ENCODE measurements around the gene CELSR1. TPM values are rescaled to one million over a fixed set of nuclear protein-coding genes. Genes with fewer than 3 reads are reported as not detected.
A peak's percentile ranks its signal among the peaks of the same experiment; 100 is the strongest.

The CELSR1 gene
- total RNA-seq, 1 experiment from 2014 or later, result 30.7 TPM

DNA sequence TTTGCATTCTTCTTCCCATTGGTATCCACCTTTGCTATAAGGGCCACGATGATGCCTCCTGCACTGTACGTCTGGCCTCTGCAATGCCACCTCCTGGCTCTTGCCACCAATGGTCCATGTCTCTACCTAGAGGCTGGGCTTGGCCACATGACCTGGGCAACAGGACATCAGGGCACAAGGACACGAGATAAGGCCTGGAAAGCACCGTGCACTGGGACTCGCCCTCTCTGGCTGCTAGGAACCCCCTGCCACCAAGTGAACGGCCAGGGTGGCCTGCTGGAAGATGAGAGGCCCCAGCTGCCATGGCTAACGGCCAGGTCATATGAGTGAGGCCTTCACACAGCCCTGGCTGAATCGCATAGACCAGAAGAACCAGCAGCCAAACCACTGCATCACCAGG lies 114.5 kb downstream of the CELSR1 start:
- H3K4me3 ChIP-seq (ENCODE audit: low read depth in 2 of 2, low read length in 2 of 2), result no peak overlapping the region
- TF ChIP-seq, protein P1, sequence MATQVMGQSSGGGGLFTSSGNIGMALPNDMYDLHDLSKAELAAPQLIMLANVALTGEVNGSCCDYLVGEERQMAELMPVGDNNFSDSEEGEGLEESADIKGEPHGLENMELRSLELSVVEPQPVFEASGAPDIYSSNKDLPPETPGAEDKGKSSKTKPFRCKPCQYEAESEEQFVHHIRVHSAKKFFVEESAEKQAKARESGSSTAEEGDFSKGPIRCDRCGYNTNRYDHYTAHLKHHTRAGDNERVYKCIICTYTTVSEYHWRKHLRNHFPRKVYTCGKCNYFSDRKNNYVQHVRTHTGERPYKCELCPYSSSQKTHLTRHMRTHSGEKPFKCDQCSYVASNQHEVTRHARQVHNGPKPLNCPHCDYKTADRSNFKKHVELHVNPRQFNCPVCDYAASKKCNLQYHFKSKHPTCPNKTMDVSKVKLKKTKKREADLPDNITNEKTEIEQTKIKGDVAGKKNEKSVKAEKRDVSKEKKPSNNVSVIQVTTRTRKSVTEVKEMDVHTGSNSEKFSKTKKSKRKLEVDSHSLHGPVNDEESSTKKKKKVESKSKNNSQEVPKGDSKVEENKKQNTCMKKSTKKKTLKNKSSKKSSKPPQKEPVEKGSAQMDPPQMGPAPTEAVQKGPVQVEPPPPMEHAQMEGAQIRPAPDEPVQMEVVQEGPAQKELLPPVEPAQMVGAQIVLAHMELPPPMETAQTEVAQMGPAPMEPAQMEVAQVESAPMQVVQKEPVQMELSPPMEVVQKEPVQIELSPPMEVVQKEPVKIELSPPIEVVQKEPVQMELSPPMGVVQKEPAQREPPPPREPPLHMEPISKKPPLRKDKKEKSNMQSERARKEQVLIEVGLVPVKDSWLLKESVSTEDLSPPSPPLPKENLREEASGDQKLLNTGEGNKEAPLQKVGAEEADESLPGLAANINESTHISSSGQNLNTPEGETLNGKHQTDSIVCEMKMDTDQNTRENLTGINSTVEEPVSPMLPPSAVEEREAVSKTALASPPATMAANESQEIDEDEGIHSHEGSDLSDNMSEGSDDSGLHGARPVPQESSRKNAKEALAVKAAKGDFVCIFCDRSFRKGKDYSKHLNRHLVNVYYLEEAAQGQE (IDR thresholded peaks at IDR 0.05; ENCODE audit: insufficient read depth in 1 of 2, low read depth in 2 of 2, low read length in 1 of 2), result no peak
- TF ChIP-seq TCF7L2 (IDR thresholded peaks at IDR 0.05; ENCODE audit: low read depth, low read length) (no peak), POLR2AphosphoS5 (IDR thresholded peaks at IDR 0.05; ENCODE audit: low read depth, low read length) (no peak), SIN3A (IDR thresholded peaks at IDR 0.05; ENCODE audit: borderline replicate concordance, insufficient read depth, low read depth, low read length) (no peak)
- TF ChIP-seq, protein P2, sequence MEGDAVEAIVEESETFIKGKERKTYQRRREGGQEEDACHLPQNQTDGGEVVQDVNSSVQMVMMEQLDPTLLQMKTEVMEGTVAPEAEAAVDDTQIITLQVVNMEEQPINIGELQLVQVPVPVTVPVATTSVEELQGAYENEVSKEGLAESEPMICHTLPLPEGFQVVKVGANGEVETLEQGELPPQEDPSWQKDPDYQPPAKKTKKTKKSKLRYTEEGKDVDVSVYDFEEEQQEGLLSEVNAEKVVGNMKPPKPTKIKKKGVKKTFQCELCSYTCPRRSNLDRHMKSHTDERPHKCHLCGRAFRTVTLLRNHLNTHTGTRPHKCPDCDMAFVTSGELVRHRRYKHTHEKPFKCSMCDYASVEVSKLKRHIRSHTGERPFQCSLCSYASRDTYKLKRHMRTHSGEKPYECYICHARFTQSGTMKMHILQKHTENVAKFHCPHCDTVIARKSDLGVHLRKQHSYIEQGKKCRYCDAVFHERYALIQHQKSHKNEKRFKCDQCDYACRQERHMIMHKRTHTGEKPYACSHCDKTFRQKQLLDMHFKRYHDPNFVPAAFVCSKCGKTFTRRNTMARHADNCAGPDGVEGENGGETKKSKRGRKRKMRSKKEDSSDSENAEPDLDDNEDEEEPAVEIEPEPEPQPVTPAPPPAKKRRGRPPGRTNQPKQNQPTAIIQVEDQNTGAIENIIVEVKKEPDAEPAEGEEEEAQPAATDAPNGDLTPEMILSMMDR (IDR thresholded peaks at IDR 0.05), result no peak
- intact Hi-C loops (cut with micrococcal nuclease; ENCODE audit: unreplicated experiment), result no loop called here
- CTCF ChIA-PET, result no interaction called here
- in situ Hi-C loops (cut with HindIII; ENCODE audit: low pct_unique_long_range_greater_than_20kb, low sequenced_read_pairs), result no loop called here
- DNase-seq (ENCODE audit: low read depth, low spot score) (no peak), ATAC-seq (peak; percentile 38; the same call in 1 of the 2 replicates)
- BruUV-seq (replicated peaks), result no TSS peak
- no peak overlapping the region for H3K27ac ChIP-seq (ENCODE audit: low read length)
- H3K9me3 ChIP-seq (ENCODE audit: control insufficient read depth, insufficient read depth, low read depth, low read length), result no peaks in the 10 kb centered on the region
- POLR2A ChIA-PET, result interaction anchor here (0.7 kb wide), 1 partner anchor 22 kb away, joined by 4 read pairs; no protein-coding TSS in a partner anchor
- H3K4me1 ChIP-seq (ENCODE audit: control insufficient read depth, insufficient read depth, low read length), result no peaks in the 10 kb centered on the region
- H3K27me3 ChIP-seq (ENCODE audit: control insufficient read depth, insufficient read depth, low read length), result no peaks in the 10 kb centered on the region
- no peaks in the 10 kb centered on the region for H3K36me3 ChIP-seq (ENCODE audit: control insufficient read depth, insufficient read depth, low read length)

DNA sequence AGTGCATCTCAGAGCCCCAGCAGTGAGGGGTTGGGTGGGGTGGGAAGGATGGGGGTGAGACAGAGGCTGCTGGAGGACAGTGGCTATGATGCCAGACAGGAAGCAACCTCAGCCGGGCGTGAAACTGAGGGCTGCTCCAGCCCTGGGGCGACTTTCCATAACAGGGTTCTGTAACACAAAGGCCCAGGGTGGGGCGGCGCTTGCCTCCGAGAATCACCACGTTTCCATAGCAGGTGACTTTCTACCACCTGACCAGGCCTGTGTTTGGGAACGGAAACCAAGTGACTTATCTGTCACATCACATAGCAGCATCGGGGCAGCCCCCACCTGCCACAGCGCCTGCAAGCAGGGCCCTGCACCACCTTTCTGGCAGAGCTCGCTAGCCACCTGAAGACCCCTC lies 116.2 kb downstream of the CELSR1 start:
- no TSS peak for BruUV-seq (replicated peaks)
- Histone ChIP-seq H3K27ac (ENCODE audit: low read length) (no peak overlapping the region), H3K9me3 (ENCODE audit: control insufficient read depth, insufficient read depth, low read depth, low read length) (no peaks in the 10 kb centered on the region), H3K36me3 (ENCODE audit: control insufficient read depth, insufficient read depth, low read length) (no peaks in the 10 kb centered on the region), H3K4me3 (ENCODE audit: low read depth in 2 of 2, low read length in 2 of 2) (no peak overlapping the region), H3K4me1 (ENCODE audit: control insufficient read depth, insufficient read depth, low read length) (no peaks in the 10 kb centered on the region), H3K27me3 (ENCODE audit: control insufficient read depth, insufficient read depth, low read length) (no peaks in the 10 kb centered on the region)
- intact Hi-C loops (cut with micrococcal nuclease; ENCODE audit: unreplicated experiment) (no loop called here), in situ Hi-C loops (cut with HindIII; ENCODE audit: low pct_unique_long_range_greater_than_20kb, low sequenced_read_pairs) (no loop called here)
- ATAC-seq (no peak), DNase-seq (ENCODE audit: low read depth, low spot score) (no peak)
- ChIA-PET CTCF (no interaction called here), POLR2A (no interaction called here)
- no peak for TF ChIP-seq POLR2AphosphoS5 (IDR thresholded peaks at IDR 0.05; ENCODE audit: low read depth, low read length)
- TF ChIP-seq, protein P1 (IDR thresholded peaks at IDR 0.05; ENCODE audit: insufficient read depth in 1 of 2, low read depth in 2 of 2, low read length in 1 of 2), result no peak
- no peak for TF ChIP-seq SIN3A (IDR thresholded peaks at IDR 0.05; ENCODE audit: borderline replicate concordance, insufficient read depth, low read depth, low read length)
- TF ChIP-seq TCF7L2 (IDR thresholded peaks at IDR 0.05; ENCODE audit: low read depth, low read length), result no peak
- TF ChIP-seq, protein P2 (IDR thresholded peaks at IDR 0.05), result no peak
